Heart left ventricle (tissue), 16 donors: ENCODE data around the gene TMEM79. TPM values are rescaled to one million over a fixed set of nuclear protein-coding genes. Genes with fewer than 3 reads are reported as not detected.

Experiments used
- ATAC-seq, 4 donors: fragments of 200-7000 bp; cut with Tn5 transposase; one replicate each; pipeline ENCODE4 v1.9.1; 2020 to 2022; ENCODE audit warnings: moderate library complexity in 4 of 4, mild to moderate bottlenecking in 3 of 4, moderate number of reproducible peaks in 1 of 4
- DNase-seq, 5 donors: peaks; one replicate each; pipeline ENCODE4 v3.0.0-alpha.2; 2020
- H3K27ac ChIP-seq, 12 donors: fragments of 200-600 bp; sonication (generic) in 4 of 12; one replicate each; pipeline versions ENCODE4 v1.5.0 to v1.8.0; 2016 to 2022; ENCODE audit warnings: mild to moderate bottlenecking in 2 of 12
- H3K27me3 ChIP-seq, 9 donors: fragments of 200-600 bp; sonication (generic) in 2 of 9; one replicate each; pipeline versions ENCODE4 v1.5.1 to v1.8.0; 2016 to 2022; ENCODE audit warnings: mild to moderate bottlenecking in 3 of 9
- H3K36me3 ChIP-seq, 9 donors: fragments of 200-600 bp; sonication (generic) in 2 of 9; one replicate each; pipeline versions ENCODE4 v1.5.0 to v1.8.0; 2018 to 2022; ENCODE audit warnings: mild to moderate bottlenecking in 2 of 9
- H3K4me1 ChIP-seq, 12 donors: fragments of 200-600 bp; sonication (generic) in 4 of 12; one replicate each; pipeline versions ENCODE4 v1.5.0 to v1.8.0; 2016 to 2022; ENCODE audit warnings: mild to moderate bottlenecking in 3 of 12
- H3K4me3 ChIP-seq, 12 donors: fragments of 200-600 bp; sonication (generic) in 4 of 12; one replicate each; pipeline versions ENCODE4 v1.5.0 to v1.8.0; 2017 to 2022; ENCODE audit warnings: mild to moderate bottlenecking in 9 of 12, moderate library complexity in 4 of 12
- H3K9me3 ChIP-seq, 12 donors: fragments of 200-600 bp; sonication (generic) in 4 of 12; one replicate each; pipeline versions ENCODE4 v1.5.0 to v1.8.0; 2016 to 2022; ENCODE audit warnings: mild to moderate bottlenecking in 1 of 12
- CTCF ChIP-seq, 12 donors: fragments of 200-600 bp; sonication (generic) in 4 of 12; IDR thresholded peaks; one replicate each; pipeline versions ENCODE4 v1.5.0 to v1.8.0; 2018 to 2022; ENCODE audit warnings: antibody characterized with exemption in 12 of 12, mild to moderate bottlenecking in 5 of 12
- POLR2A ChIP-seq, 2 donors: fragments of 450-650 bp; IDR thresholded peaks; one replicate each; pipeline ENCODE4 v1.6.1; 2017; ENCODE audit warnings: antibody characterized with exemption in 2 of 2, mild to moderate bottlenecking in 2 of 2, moderate library complexity in 2 of 2
- WGBS, 4 donors: extraction: QIAGEN DNeasy Blood & Tissue Kit in 2 of 4; methylation state at CpG; one replicate each; pipeline versions ENCODE4 v1.1.5 to v1.1.7; 2013 to 2018; 5-methylcytosine and 5-hydroxymethylcytosine counted together
- intact Hi-C, 10 donors: fragments of 100-400 bp; cut with DNase I; formaldehyde crosslinking; loops; one replicate each; pipeline versions ENCODE4 v1.11.1 to v1.14.2; 2022
- polyA plus RNA-seq, 2 donors: library from polyadenylated mRNA; stranded (reverse); fragments of 200-250 nt; gene quantifications; one replicate each; pipeline ENCODE4 v1.2.3, GENCODE V29; 2013
- total RNA-seq, 9 donors: library from RNA; depleted of rRNA in 2 of 9; stranded (reverse); fragments of >200 nt in 2 of 9; fragmentation: NEBNext Ultra II Directional in 3 of 9; extraction: Animal tissue kit (Norgen Biotek cat#: 25700) in 3 of 9; gene quantifications; one replicate each; pipeline versions ENCODE4 v1.1.0 to v1.2.4, GENCODE V29; 2016 to 2023
- donor health status: ischemic (EF 13 %, LVEDD 7.1; RV severe dilation, severe dysfunction).
- donor health status: healthy with polysubstance abuse.
- donor health status: DM: no; HTN: yes; CAD: no.
- donor health status: DM: no; HTN: no; CAD: no.
- donor health status: ischemic (EF 25% LVEDD 6.9; RV normal size, moderate dysfunction).
- donor health status: ischemic (EF 25% LVEDD 5.7; RV mildly dilated, moderate dysfunction).
- donor health status: healthy.
- donor health status: DM: yes; HTN: yes; CAD: no.
- donor health status: ischemic (EF 35%, LVEDD 5.7; RV mildly dilated, moderate dysfunction).
- donor health status: nonischemic (EF 11% LVEDD 7.7; RV severe dilation, severe dysfunction).
- donor health status: DM: yes; HTN: yes; CAD: no.
- donor health status: PGD.
- donor health status: ischemic (EF 29% LVEDD 5.4; RV normal size, mild dysfunction).
- donor health status: nonischemic (EF 23%, LVEDD 6.1; RV moderate dilation, normal function).

TMEM79 gene
- total and polyA plus RNA-seq, 11 donors: 0.83 to 2.7 (median 1.3) TPM

- no peak for DNase-seq
- Histone ChIP-seq H3K9me3 (no peaks in the 10 kb centered on the region), H3K4me1 (no peaks in the 10 kb centered on the region), H3K27ac (no peak overlapping the region), H3K27me3 (no peaks in the 10 kb centered on the region), H3K36me3 (peaks cover 0 to 100% (median 96%) of the 10 kb centered on the region in 9 donors), H3K4me3 (no peak overlapping the region)
- WGBS, 4 donors: 78 to 100% (median 90%) methylated on average over 2 of the region's 2 CpGs
- no peak for TF ChIP-seq CTCF (IDR thresholded peaks at IDR 0.05)
- intact Hi-C loops: no loop called here
- ATAC-seq: no peak
These were observed 23.2 kb upstream of the TMEM79 start for GRCh38 chr1:156260896-156261295.

- Histone ChIP-seq H3K4me1 (no peaks in the 10 kb centered on the region), H3K27me3 (no peaks in the 10 kb centered on the region), H3K9me3 (no peaks in the 10 kb centered on the region), H3K4me3 (no peak overlapping the region), H3K27ac (no peak overlapping the region), H3K36me3 (peaks cover 2 to 100% (median 96%) of the 10 kb centered on the region in 9 donors)
- intact Hi-C loops: no loop called here
- ATAC-seq (peak in 2 of 4 donors; percentile 21 to 29), DNase-seq (no peak)
- TF ChIP-seq CTCF (IDR thresholded peaks at IDR 0.05) (no peak), POLR2A (IDR thresholded peaks at IDR 0.05) (no peak)
- 80 to 87% (median 84%) methylated on average over 9 of the region's 9 CpGs for WGBS, 4 donors
These were observed 21.5 kb upstream of the TMEM79 start for GRCh38 chr1:156262461-156263287.

- Histone ChIP-seq H3K27me3 (no peaks in the 10 kb centered on the region), H3K4me1 (no peaks in the 10 kb centered on the region), H3K4me3 (no peak overlapping the region), H3K27ac (no peak overlapping the region), H3K36me3 (peaks cover 2 to 100% (median 96%) of the 10 kb centered on the region in 9 donors), H3K9me3 (no peaks in the 10 kb centered on the region)
- no peak for TF ChIP-seq CTCF (IDR thresholded peaks at IDR 0.05)
- no peak for TF ChIP-seq POLR2A (IDR thresholded peaks at IDR 0.05)
- intact Hi-C loops: no loop called here
- DNase-seq (no peak), ATAC-seq (no peak)
- 82 to 97% (median 93%) methylated on average over 7 to 9 of the region's 9 CpGs for WGBS, 4 donors
These were observed 20.9 kb upstream of the TMEM79 start for GRCh38 chr1:156263288-156263655.

GRCh38 chr1:156266051-156266450, 18.1 kb upstream of the TMEM79 start:
- H3K27ac ChIP-seq: no peak overlapping the region
- H3K4me3 ChIP-seq: no peak overlapping the region
- no peak for TF ChIP-seq CTCF (IDR thresholded peaks at IDR 0.05)
- TF ChIP-seq POLR2A (IDR thresholded peaks at IDR 0.05): no peak
- H3K4me1 ChIP-seq: no peaks in the 10 kb centered on the region
- DNase-seq (no peak), ATAC-seq (no peak)
- no peaks in the 10 kb centered on the region for H3K9me3 ChIP-seq
- H3K36me3 ChIP-seq: peaks cover 2 to 100% (median 96%) of the 10 kb centered on the region in 9 donors
- WGBS, 4 donors: 75 to 86% (median 81%) methylated on average over 13 of the region's 13 CpGs
- no peaks in the 10 kb centered on the region for H3K27me3 ChIP-seq
- intact Hi-C loops: no loop called here
